Loucy (cell line): Measurements from ENCODE around the gene KANTR.

Experiments used
- H2AFZ ChIP-seq: fragments of 200-600 bp; sonication (generic); 2 replicates; pipeline ENCODE4 v1.6.0; 2016; ENCODE audit warnings: antibody characterized with exemption, mild to moderate bottlenecking, low read length, moderate library complexity
- H3F3A ChIP-seq: fragments of 200-600 bp; 2 replicates; pipeline ENCODE4 v1.6.0; 2016; ENCODE audit warnings: antibody characterized with exemption, low read depth, mild to moderate bottlenecking
- H3K27me3 ChIP-seq: fragments of 200-600 bp; sonication (generic); 2 replicates; pipeline ENCODE4 v1.6.1; 2014; ENCODE audit warnings: low read length, mild to moderate bottlenecking; ENCODE audit not compliant: insufficient read depth, poor library complexity, severe bottlenecking
- H3K36me3 ChIP-seq: fragments of 200-600 bp; sonication (generic); 2 replicates; pipeline ENCODE4 v1.6.1; 2016; ENCODE audit warnings: low read length; ENCODE audit not compliant: insufficient read depth
- H3K4me1 ChIP-seq: fragments of 200-600 bp; sonication (generic); 2 replicates; pipeline ENCODE4 v1.5.1; 2014; ENCODE audit warnings: low read length, mild to moderate bottlenecking; ENCODE audit not compliant: insufficient read depth, poor library complexity, severe bottlenecking
- H3K4me2 ChIP-seq: fragments of 200-600 bp; sonication (generic); 2 replicates; pipeline ENCODE4 v1.6.0; 2014; ENCODE audit warnings: antibody characterized with exemption, low read length, low read depth, mild to moderate bottlenecking; ENCODE audit not compliant: poor library complexity, severe bottlenecking
- H3K4me3 ChIP-seq: fragments of 200-600 bp; sonication (generic); 2 replicates; pipeline ENCODE4 v1.5.1; 2014; ENCODE audit warnings: low read length, mild to moderate bottlenecking, mixed read lengths; ENCODE audit not compliant: poor library complexity, severe bottlenecking
- H3K79me2 ChIP-seq: fragments of 200-600 bp; sonication (generic); 2 replicates; pipeline ENCODE4 v1.6.1; 2014; ENCODE audit warnings: low read length; ENCODE audit not compliant: insufficient read depth
- H3K9ac ChIP-seq: fragments of 200-600 bp; sonication (generic); 2 replicates; pipeline ENCODE4 v1.6.0; 2014; ENCODE audit warnings: mild to moderate bottlenecking, low read depth, low read length, moderate library complexity; ENCODE audit not compliant: poor library complexity, severe bottlenecking
- H3K9me2 ChIP-seq: fragments of 200-600 bp; sonication (generic); replicated peaks from 2 replicates; pipeline ENCODE4 v1.6.1; 2016; ENCODE audit warnings: low read depth, low read length, mixed read lengths
- H3K9me3 ChIP-seq: fragments of 200-600 bp; sonication (generic); 2 replicates; pipeline ENCODE4 v1.6.1; 2014; ENCODE audit warnings: mild to moderate bottlenecking, antibody characterized with exemption, low read length, low read depth; ENCODE audit not compliant: insufficient read depth
- H4K20me1 ChIP-seq: fragments of 200-600 bp; sonication (generic); 2 replicates; pipeline ENCODE4 v1.6.0; 2014; ENCODE audit warnings: antibody characterized with exemption, low read length, mild to moderate bottlenecking; ENCODE audit not compliant: insufficient read depth, poor library complexity, severe bottlenecking
- EZH2phosphoT487 ChIP-seq: fragments of 200-600 bp; IDR thresholded peaks from 2 replicates; pipeline ENCODE4 v1.6.1; 2018; ENCODE audit warnings: antibody characterized with exemption, mild to moderate bottlenecking, moderate library complexity, borderline replicate concordance
- TF ChIP-seq, protein P1 (sequence below): fragments of 200-600 bp; sonication (generic); conservative IDR thresholded peaks from 2 replicates; pipeline ENCODE4 v1.5.1; 2014; ENCODE audit warnings: mild to moderate bottlenecking, antibody characterized with exemption, low read length

Gene KANTR

DNA sequence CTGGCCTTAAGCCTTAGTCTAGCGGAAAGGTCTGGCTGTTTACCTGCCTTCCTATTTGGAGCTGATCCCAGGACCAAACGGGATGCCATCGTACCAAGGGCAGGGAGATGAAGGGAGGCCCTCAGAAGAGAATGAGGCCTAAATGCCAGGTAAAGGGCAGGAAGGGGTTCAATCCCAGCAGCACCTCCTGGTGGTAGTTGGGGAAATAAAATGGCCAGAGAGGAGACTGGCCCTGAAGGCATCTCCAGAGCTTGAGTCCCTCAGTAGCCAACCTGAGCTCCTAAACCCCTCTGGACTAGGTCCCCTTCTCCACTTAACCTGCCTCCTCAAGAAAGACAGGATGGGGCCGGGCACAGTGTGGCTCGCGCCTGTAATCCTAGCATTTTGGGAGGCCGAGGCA is 77.4 kb downstream of the KANTR start:
- H3K4me1 ChIP-seq, result no peaks in the 10 kb centered on the region
- no peak overlapping the region for H3K4me2 ChIP-seq
- H3K9me2 ChIP-seq, result no peaks in the 10 kb centered on the region
- H2AFZ ChIP-seq, result no peak overlapping the region
- no peaks in the 10 kb centered on the region for H3K36me3 ChIP-seq
- H4K20me1 ChIP-seq, result no peaks in the 10 kb centered on the region
- no peaks in the 10 kb centered on the region for H3K27me3 ChIP-seq
- H3K4me3 ChIP-seq, result no peak overlapping the region
- TF ChIP-seq EZH2phosphoT487, result no peak
- TF ChIP-seq, protein P1, sequence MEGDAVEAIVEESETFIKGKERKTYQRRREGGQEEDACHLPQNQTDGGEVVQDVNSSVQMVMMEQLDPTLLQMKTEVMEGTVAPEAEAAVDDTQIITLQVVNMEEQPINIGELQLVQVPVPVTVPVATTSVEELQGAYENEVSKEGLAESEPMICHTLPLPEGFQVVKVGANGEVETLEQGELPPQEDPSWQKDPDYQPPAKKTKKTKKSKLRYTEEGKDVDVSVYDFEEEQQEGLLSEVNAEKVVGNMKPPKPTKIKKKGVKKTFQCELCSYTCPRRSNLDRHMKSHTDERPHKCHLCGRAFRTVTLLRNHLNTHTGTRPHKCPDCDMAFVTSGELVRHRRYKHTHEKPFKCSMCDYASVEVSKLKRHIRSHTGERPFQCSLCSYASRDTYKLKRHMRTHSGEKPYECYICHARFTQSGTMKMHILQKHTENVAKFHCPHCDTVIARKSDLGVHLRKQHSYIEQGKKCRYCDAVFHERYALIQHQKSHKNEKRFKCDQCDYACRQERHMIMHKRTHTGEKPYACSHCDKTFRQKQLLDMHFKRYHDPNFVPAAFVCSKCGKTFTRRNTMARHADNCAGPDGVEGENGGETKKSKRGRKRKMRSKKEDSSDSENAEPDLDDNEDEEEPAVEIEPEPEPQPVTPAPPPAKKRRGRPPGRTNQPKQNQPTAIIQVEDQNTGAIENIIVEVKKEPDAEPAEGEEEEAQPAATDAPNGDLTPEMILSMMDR, result peak; percentile 29
- no peaks in the 10 kb centered on the region for H3K9me3 ChIP-seq
- no peak overlapping the region for H3K9ac ChIP-seq
- H3F3A ChIP-seq, result no peaks in the 10 kb centered on the region
- H3K79me2 ChIP-seq, result no peaks in the 10 kb centered on the region
